Caco-2 (cell line): Measurements from ENCODE around the gene ZMYND8. TPM values are rescaled to one million over a fixed set of nuclear protein-coding genes. Genes with fewer than 3 reads are reported as not detected.

Experiments used
- BruUV-seq: library from RNA; stranded (reverse); fragments of 400-500 nt; replicated peaks from 2 replicates; lab custom pipeline; 2021; lab: Mats Ljungman, UMichigan
- CTCF ChIA-PET: fragments of 300-600 bp; sonication (Branson Sonifier 250); formaldehyde crosslinking; loops from one replicate; lab custom pipeline; 2022; ENCODE audit warnings: antibody characterized with exemption; lab: Charles Lee
- POLR2A ChIA-PET: fragments of 300-600 bp; sonication (Branson Sonifier 250); formaldehyde crosslinking; loops from one replicate; lab custom pipeline; 2022; ENCODE audit warnings: antibody characterized with exemption; lab: Charles Lee
- DNase-seq, 2 experiments: peaks; one replicate each; pipeline versions ENCODE4 v3.0.0 to v3.0.0-alpha.2; 2020 to 2022
- H3K27me3 ChIP-seq: replicated peaks from 2 replicates; pipeline ENCODE4 v1.6.0; 2011; ENCODE audit warnings: low read length; ENCODE audit not compliant: control insufficient read depth, insufficient read depth
- H3K36me3 ChIP-seq: 2 replicates; pipeline ENCODE4 v1.5.1; 2011; ENCODE audit warnings: low read length; ENCODE audit not compliant: control insufficient read depth, insufficient read depth
- H3K4me1 ChIP-seq: fragments of 250-450 bp; sonication (Bioruptor Pico); 2 replicates; pipeline ENCODE4 v1.5.1; 2020; ENCODE audit warnings: mild to moderate bottlenecking
- H3K4me3 ChIP-seq: 2 replicates; pipeline ENCODE4 v1.5.1; 2011; ENCODE audit warnings: low read depth, mild to moderate bottlenecking, control low read depth, low read length
- H3K9me3 ChIP-seq: fragments of 250-450 bp; sonication (Bioruptor Pico); 2 replicates; pipeline ENCODE4 v1.5.1; 2020; ENCODE audit warnings: mild to moderate bottlenecking, moderate library complexity
- H3K27ac Mint-ChIP-seq: one replicate; pipeline ENCODE4 v1.8.0; 2022; ENCODE audit warnings: mixed read lengths; ENCODE audit not compliant: unreplicated experiment
- H3K27me3 Mint-ChIP-seq: one replicate; pipeline ENCODE4 v1.8.0; 2022; ENCODE audit warnings: mixed read lengths; ENCODE audit not compliant: insufficient read depth, unreplicated experiment
- H3K36me3 Mint-ChIP-seq: one replicate; pipeline ENCODE4 v1.8.0; 2022; ENCODE audit warnings: mild to moderate bottlenecking, mixed read lengths; ENCODE audit not compliant: insufficient read depth, unreplicated experiment
- H3K4me1 Mint-ChIP-seq: one replicate; pipeline ENCODE4 v1.8.0; 2022; ENCODE audit warnings: low read depth, mixed read lengths; ENCODE audit not compliant: unreplicated experiment
- H3K4me3 Mint-ChIP-seq: one replicate; pipeline ENCODE4 v1.8.0; 2022; ENCODE audit warnings: mild to moderate bottlenecking, moderate library complexity, mixed read lengths; ENCODE audit not compliant: unreplicated experiment
- H3K9me3 Mint-ChIP-seq: one replicate; pipeline ENCODE4 v1.8.0; 2022; ENCODE audit warnings: mixed read lengths; ENCODE audit not compliant: unreplicated experiment
- intact Hi-C: fragments of 100-400 bp; cut with micrococcal nuclease; formaldehyde crosslinking; loops from one replicate; pipeline ENCODE4 v1.10.0; 2022; ENCODE audit not compliant: unreplicated experiment
- total RNA-seq: library from RNA; stranded (reverse); gene quantifications from 2 replicates; pipeline ENCODE4 v1.2.3, GENCODE V29; 2022
- TF ChIP-seq, protein P1 (sequence below), 2 experiments: fragments of 200-600 bp in 1 of 2; IDR thresholded peaks; 1 replicate in 1 of 2; 2 replicates in 1 of 2; pipeline versions ENCODE4 v1.5.1 to v1.8.0; 2011 to 2022; ENCODE audit warnings: antibody characterized with exemption in 1 of 2, control low read depth in 1 of 2, inconsistent platforms in 1 of 2, low read depth in 1 of 2, low read length in 1 of 2, mild to moderate bottlenecking in 1 of 2, moderate library complexity in 1 of 2; ENCODE audit not compliant: insufficient read depth in 1 of 2, severe bottlenecking in 1 of 2, unreplicated experiment in 1 of 2

ZMYND8 gene
- total RNA-seq, 1 experiment from 2014 or later: 194 TPM

DNA sequence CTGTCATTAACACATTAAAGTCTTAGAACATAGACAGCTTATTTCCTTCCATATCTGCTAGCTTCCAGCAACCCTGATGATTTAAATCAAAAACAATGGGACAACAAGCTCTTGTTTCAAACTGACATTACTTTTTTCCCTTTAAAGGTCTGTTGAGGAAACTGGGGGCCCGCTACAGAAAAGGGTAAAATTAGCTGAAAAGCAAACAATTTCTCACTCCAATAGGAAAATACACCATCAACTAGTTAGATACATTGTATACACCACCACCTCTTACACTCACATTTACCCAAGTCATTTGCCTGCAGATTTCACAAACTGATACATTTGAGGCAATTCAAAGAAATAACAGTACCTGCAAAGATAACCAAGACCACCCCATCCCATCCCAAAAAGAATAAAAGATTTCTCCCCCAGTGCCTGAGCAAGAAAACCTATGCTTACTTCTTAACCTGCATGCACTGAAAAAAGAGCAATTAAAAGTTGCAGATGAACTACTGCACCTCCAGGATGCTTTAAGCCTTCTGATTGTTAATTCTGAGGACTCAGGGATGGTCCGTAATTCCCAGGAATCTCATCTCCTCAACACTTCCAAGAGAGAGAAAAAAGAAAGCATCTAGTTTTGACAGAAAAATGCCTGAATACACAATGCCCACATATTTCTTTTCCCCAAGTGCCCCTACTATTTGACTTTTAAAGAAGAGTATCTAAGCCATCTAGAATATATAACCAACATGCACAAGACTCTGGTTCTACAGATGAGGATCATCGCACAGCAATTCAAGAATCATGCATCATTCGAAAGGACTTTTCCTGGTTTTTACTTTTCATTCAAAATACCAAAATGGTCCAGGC lies 5.6 kb downstream of the ZMYND8 start:
- no TSS peak for BruUV-seq
- intact Hi-C loops: no loop called here
- Mint-ChIP-seq H3K9me3 (no peaks in the 10 kb centered on the region), H3K27ac (no peak overlapping the region), H3K4me1 (peaks cover 39% of the 10 kb centered on the region), H3K27me3 (no peaks in the 10 kb centered on the region), H3K36me3 (peaks cover 24% of the 10 kb centered on the region), H3K4me3 (no peak overlapping the region)
- Histone ChIP-seq H3K36me3 (peaks cover 5% of the 10 kb centered on the region), H3K9me3 (no peaks in the 10 kb centered on the region), H3K4me1 (peaks cover 67% of the 10 kb centered on the region), H3K4me3 (no peak overlapping the region), H3K27me3 (no peaks in the 10 kb centered on the region)
- TF ChIP-seq, protein P1, sequence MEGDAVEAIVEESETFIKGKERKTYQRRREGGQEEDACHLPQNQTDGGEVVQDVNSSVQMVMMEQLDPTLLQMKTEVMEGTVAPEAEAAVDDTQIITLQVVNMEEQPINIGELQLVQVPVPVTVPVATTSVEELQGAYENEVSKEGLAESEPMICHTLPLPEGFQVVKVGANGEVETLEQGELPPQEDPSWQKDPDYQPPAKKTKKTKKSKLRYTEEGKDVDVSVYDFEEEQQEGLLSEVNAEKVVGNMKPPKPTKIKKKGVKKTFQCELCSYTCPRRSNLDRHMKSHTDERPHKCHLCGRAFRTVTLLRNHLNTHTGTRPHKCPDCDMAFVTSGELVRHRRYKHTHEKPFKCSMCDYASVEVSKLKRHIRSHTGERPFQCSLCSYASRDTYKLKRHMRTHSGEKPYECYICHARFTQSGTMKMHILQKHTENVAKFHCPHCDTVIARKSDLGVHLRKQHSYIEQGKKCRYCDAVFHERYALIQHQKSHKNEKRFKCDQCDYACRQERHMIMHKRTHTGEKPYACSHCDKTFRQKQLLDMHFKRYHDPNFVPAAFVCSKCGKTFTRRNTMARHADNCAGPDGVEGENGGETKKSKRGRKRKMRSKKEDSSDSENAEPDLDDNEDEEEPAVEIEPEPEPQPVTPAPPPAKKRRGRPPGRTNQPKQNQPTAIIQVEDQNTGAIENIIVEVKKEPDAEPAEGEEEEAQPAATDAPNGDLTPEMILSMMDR (IDR thresholded peaks at IDR 0.05; ENCODE audit: insufficient read depth in 1 of 2, low read depth in 1 of 2, low read length in 1 of 2, severe bottlenecking in 1 of 2, unreplicated experiment in 1 of 2): no peak
- no peak for DNase-seq
- ChIA-PET POLR2A (interaction anchor here (0.8 to 1.7 kb wide), 3 partner anchors 8 to 29 kb away, joined by 3 to 4 read pairs (median 3); no protein-coding TSS in a partner anchor), CTCF (interaction anchor here (0.6 to 1.7 kb wide), 3 partner anchors 8 to 33 kb away, joined by 3 to 15 read pairs (median 10); no protein-coding TSS in a partner anchor)

DNA sequence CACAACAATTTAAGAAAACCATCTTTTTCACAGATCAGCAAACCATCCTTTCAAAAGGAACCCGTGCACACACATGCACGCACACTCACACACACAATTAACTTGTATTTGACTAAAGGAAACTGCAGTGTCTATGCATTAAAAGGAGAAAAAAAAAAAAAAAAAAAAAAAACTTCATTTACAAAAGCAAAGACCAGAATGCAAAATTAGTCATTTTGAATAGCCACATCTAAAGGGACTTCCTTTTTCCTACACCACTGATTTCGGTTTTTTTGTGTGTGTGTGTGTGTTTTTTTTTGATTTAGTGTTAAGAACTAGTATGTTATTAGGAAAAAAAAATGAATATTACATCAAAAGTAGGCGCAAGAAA lies 6.3 kb downstream of the ZMYND8 start:
- peaks cover 6% of the 10 kb centered on the region for H3K36me3 ChIP-seq
- intact Hi-C loops: no loop called here
- Mint-ChIP-seq H3K4me1 (peaks cover 33% of the 10 kb centered on the region), H3K4me3 (no peak overlapping the region), H3K9me3 (no peaks in the 10 kb centered on the region), H3K27ac (no peak overlapping the region), H3K36me3 (peaks cover 17% of the 10 kb centered on the region), H3K27me3 (no peaks in the 10 kb centered on the region)
- DNase-seq: no peak
- no peak overlapping the region for H3K4me3 ChIP-seq
- no peaks in the 10 kb centered on the region for H3K9me3 ChIP-seq
- peaks cover 66% of the 10 kb centered on the region for H3K4me1 ChIP-seq
- ChIA-PET CTCF (interaction anchor here (0.6 to 1.7 kb wide), 2 partner anchors 9 to 34 kb away, joined by 8 to 13 read pairs; no protein-coding TSS in a partner anchor), POLR2A (interaction anchor here (1.4 kb wide), 1 partner anchor 9 kb away, joined by 4 read pairs; no protein-coding TSS in a partner anchor)
- TF ChIP-seq, protein P1 (IDR thresholded peaks at IDR 0.05; ENCODE audit: insufficient read depth in 1 of 2, low read depth in 1 of 2, low read length in 1 of 2, severe bottlenecking in 1 of 2, unreplicated experiment in 1 of 2): no peak
- BruUV-seq: no TSS peak
- H3K27me3 ChIP-seq: no peaks in the 10 kb centered on the region

DNA sequence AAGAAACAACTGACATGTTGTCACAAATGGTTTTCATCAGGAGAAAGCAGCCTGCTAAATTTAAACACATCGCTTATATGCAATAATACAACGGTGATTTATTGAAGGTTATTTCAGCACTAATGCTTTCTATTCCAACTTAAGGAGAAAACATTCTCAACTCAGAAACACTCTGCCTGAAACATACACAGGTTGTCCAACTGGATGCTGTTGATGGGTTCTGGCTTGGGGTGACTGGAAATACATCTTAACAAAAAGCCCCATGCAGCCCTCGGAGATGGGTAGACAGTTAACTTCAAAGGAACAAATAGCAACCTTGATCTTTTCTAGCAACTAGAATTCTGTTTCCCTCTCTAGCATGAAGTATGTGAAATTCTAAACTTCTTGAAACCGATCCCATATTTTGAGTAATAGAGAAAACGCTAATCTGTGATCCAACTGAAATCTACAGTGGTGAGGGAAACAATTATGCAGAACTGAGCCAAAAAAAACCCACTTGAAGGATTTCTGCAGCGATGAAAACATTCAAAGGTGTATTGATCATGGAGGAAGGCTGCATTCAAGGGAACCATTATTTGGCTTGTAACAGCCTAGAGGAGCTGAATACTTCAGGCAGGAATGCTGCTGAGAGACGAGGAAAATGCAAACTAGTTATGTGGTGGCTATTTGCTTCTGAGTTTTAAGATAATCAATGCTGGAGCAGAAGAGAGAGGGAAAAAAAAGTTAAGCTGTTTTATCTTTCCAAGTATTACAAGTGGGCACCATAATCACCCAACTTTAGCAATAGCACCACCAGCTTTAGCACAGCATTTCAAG lies 6.9 kb downstream of the ZMYND8 start:
- Mint-ChIP-seq H3K36me3 (peaks cover 11% of the 10 kb centered on the region), H3K27me3 (no peaks in the 10 kb centered on the region), H3K4me1 (peaks cover 27% of the 10 kb centered on the region), H3K9me3 (no peaks in the 10 kb centered on the region), H3K27ac (no peak overlapping the region), H3K4me3 (no peak overlapping the region)
- CTCF ChIA-PET: interaction anchor here (1.7 to 2.8 kb wide), 2 partner anchors 34 kb away, joined by 13 to 14 read pairs; no protein-coding TSS in a partner anchor
- H3K4me1 ChIP-seq: peaks cover 60% of the 10 kb centered on the region
- no TSS peak for BruUV-seq
- intact Hi-C loops: no loop called here
- no peaks in the 10 kb centered on the region for H3K9me3 ChIP-seq
- peaks cover 6% of the 10 kb centered on the region for H3K36me3 ChIP-seq
- TF ChIP-seq, protein P1 (IDR thresholded peaks at IDR 0.05; ENCODE audit: insufficient read depth in 1 of 2, low read depth in 1 of 2, low read length in 1 of 2, severe bottlenecking in 1 of 2, unreplicated experiment in 1 of 2): no peak
- POLR2A ChIA-PET: interaction anchor here (1.4 kb wide), 1 partner anchor 9 kb away, joined by 4 read pairs; no protein-coding TSS in a partner anchor
- no peaks in the 10 kb centered on the region for H3K27me3 ChIP-seq
- no peak for DNase-seq
- H3K4me3 ChIP-seq: no peak overlapping the region
